HG03469 (cell line): ENCODE results near the gene VIPR2.

ENCODE experiments used
- ATAC-seq: cut with Tn5 transposase; IDR thresholded peaks from one replicate; pipeline ENCODE4 v1.9.1; 2021; ENCODE audit warnings: mild to moderate bottlenecking, moderate library complexity, moderate number of reproducible peaks; ENCODE audit not compliant: unreplicated experiment

VIPR2 gene

DNA sequence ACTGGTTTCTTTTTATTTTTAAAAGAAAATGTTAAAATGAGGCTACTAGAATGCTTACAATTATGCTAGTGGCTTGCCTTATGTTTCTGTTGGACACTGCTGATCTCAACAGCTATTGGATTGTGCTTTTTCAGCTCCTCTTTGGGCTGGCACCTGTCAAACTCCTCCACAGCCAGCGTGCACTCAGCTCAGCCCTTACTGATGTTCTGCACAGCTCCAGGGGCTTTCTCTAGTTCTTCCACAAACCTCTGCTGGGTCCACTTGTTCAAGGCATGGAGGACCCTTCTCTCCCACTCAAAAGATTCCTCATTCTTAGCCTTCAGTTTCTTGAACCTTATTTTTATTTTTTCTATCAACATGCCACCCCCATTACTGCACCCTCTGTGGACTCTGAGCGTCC lies 96.0 kb downstream of the VIPR2 start:
- ATAC-seq = no peak

DNA sequence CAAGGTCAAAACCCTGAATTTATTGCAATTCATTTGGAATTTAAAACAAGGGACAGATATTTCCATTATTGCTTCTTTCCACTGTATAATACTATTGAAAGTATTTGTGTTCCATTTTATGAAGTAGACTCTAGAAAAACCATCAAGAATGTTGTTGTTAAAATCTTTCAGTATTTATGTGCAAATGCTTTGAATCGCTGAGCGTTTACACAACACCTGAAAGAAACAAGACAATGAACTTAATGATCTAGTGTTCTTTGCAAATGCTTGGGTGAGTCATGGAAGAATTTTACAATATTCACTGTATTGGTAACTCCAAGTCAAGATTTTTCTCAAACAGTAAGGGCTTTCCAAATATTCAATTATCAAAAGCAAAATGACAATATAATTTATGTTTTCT lies 97.1 kb downstream of the VIPR2 start:
- no peak for ATAC-seq

DNA sequence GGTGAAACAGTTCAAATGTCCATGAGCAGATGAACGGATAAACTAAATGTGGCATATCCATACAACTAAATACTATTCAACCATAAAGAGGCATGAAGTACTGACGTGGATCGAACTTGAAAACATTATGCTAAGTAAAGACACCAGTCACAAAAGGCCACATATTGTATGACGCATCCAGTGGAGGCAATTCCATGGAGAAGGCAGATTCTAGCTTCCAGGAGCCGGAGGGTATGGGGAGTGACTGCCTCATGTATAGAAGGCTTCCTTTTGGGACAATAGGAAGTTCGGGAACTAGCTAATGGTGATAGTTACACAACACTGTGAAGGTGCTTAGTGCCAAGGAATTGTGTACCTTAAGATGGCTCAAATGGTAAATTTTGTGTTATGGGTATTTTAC lies 98.4 kb downstream of the VIPR2 start:
- ATAC-seq = no peak

DNA sequence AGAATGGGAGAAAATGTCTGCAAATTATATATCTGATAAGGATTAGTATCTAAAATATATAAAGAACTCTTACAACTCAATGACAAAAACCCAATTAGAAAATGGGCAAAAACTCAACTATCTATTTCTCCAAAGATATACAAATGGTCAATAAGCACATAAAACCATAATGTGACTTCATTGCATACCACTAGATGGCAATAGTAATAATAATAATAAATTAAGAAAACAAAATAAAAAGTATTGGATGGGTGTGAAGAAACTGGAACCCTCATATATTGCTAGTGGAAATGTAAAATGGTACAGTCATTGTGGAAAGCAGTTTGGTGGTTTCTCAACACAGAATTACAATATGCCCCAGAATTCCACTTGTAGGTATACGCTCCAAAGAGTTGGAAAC lies 98.8 kb downstream of the VIPR2 start:
- no peak for ATAC-seq

DNA sequence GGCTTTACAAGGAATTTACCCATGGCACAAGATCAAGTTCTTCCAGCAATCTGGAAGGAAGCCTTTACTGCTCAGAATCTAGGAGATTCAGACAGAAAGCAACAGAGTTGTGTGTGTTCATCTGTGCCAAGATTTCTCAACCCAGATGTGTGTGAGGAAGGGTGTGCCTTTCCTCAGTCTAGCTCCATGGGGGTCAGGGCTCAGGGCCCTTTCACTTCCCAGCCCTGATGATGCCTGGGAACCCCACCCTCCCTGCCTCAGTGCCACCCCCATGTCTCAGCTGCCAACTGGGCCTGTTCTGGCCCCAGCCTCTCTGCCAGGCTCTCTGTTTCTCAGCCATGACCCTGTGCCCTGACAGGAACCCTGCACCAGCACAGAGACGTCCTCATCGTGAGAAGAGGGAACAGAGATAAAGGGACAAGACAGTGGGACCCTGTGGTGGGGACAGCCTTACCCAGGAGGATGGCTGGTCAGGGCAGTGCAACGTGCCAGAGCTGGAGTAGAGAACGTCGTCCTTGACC lies 102.0 kb downstream of the VIPR2 start:
- ATAC-seq = no peak

DNA sequence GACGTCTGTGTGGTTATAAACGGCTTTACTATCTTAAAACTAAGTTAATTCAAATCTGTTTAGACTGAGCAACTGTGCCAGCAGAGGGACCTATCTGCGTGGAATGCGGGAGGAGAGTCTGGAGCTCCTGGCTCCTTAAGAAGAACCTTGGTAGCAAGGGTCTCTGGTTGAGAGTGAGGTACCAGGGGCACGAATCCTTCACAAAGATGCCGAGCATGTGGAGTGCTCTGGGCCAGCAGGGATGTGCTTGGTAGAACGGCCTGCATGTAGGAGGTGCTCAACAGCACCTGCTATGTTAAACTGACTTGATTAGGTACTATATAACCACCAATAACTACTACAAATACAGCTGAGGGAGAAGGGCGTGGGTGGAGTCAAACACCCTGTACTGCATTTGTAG lies 102.6 kb downstream of the VIPR2 start:
- no peak for ATAC-seq

DNA sequence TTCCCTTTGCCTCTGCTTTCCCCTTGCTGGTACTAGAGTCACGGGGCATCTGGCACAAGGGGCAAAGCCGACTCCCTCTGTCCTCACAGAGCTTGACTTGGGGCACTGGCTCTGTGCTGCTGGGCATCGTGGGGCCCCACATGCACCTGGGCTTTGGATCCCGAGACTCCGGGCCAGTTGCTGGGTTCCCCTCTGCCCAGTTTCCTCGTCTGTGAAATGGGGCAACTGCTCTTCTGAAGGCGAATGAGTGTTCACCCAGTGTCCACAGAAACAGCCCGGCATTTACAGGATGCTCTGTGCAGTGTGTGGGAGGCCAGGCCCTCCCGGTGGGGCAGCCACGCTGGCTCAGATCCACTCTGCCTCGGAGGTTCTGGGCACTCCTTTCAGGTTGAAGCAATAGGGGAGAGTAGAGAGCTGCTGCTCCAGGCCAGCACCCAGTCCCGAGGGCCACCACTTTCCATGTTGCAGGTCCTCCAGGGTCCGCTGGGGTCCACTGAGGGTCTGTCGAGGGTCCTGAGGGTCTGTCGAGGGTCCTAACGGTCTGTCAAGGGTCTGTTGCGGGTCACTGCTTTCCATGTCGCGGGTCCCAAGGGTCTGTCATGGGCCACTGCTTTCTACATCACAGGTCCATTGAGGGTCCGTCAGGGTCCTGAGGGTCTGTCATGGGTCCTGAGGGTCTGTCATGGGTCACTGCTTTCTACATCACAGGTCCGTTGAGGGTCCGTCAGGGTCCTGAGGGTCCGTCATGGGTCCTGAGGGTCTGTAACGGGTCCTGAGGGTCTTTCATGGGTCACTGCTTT lies 103.6 kb downstream of the VIPR2 start:
- ATAC-seq = no peak

DNA sequence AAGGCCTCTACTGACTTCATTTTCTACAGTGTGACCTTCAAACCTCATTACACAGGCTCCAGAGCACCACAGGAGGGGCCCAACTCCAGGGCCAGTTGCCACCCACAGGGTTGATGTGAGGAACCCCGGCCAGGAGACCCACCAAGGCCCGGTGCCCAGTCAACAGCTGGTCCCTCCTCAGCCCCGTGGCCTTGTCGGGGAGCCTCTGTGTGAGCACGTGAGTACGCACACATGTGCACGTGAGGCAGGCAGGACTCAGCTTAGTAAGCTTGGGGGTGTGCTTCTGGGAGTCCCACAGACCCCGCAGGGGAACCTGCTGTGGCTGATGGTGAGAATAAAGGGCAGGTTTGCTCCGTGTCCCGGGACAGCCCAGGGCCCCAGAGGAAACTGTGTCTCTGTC lies 104.5 kb downstream of the VIPR2 start:
- ATAC-seq = no peak

DNA sequence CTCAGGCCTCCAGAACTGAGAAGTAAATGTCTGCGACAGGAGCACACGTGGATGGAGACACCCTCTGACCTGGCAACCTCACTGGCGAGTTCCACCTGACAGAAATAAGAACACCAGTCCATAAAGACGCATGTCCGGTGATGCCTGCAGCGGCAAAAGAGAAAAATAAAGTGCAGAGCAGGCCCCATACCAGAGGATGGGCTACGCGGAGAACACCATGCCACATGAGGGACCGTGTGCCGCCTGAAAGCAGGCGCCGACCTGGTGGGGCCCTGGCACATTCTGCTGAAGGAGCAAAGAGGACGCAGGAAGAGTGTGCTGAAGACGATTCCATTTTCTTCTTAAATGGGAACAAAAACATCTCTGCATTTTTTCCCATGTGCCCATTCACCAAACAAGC lies 105.0 kb downstream of the VIPR2 start:
- ATAC-seq = no peak

DNA sequence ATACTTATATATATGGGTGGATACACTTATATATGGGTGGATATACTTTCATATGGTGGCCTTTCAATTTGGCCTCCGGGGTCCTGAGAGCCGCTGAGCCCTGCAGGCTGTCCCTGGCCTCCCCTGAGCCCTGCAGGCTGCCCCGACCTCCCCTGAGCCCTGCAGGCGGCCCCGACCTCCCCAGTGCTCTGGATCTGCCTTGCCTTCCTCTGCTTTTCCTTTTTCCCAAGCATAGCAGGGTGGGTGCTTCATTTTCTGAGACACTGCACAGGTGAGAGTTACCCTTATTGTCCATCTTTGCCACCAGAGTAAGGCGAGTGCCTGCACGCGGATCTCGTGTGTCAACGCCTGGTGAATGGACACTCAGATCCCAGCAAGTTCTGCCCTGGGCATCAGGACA lies 106.6 kb downstream of the VIPR2 start:
- no peak for ATAC-seq

DNA sequence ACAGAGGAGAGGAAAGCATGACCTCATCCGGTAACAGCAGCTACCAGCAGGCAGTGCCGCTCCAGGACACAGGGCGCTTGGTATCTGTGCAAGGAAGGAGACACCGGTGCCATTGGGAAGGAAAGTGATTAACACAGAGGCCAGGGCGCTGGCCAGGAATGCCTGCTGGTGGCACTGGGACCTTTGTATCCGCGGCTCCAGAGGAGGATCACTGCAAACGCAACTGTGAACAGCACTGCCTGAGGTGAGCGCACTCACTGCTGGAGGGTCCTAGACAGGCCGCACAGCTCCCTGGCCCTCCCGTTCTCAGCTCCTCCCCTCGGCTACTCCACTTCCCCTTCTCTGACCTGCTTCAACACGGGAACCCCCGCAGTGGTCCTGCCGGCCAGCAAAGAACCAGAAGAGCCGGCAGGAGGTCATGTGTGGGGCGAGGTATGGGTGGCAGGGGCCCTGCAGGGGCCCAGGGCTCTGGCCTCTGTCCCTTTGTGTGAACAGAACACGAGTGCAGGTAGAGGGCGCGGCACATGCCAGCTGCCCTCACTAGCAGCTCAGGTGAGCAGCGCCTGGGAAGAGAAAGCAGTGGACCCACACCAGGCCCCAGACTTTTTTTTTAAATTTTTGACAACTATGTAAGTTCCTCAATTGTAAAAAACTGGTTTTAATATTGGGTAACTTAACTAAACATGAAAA lies 107.6 kb downstream of the VIPR2 start:
- ATAC-seq = no peak

DNA sequence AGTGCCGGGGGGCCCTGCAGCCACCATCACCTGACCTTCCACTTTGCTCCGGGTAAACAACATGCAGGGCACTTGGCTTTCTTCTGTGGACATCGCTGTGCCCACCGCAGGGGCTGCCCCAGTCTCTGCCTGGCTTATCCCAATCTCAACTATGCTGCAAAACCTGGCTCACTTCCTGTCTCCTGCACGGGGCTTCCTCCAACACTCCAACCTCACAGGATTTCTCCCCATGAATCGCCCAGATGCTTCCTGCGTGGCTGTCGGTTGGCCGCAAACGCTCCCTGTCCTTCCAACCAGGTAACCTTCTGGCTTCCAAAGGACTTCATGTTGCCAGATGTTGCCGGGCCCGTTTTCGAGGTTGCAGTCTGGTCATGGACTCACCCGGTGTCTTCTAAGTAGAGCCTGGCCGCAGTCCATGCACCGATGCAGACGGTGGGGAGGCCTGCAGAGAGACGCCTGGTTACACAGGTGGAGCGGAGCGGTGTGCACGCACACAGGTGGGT lies 109.0 kb downstream of the VIPR2 start:
- no peak for ATAC-seq

DNA sequence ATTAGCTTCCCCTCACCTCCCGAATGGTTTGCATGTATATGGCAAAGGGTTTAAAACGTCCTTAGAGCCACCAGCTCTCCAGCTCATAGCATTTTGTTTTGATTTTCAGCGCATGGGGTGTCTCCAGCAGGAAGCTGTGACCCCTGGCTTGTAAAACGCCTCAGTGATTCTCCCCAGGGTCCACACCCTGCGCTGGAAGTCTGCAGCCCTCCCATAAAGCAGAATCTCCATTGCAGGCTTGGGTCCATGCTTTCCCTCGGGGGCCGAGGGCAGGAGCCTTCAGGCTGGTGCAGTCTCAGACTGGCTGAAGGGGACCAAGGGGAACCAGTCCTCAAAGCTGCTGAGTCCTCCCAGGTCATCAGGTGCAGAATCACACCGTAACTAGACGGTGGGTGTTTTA lies 109.7 kb downstream of the VIPR2 start:
- ATAC-seq = no peak

DNA sequence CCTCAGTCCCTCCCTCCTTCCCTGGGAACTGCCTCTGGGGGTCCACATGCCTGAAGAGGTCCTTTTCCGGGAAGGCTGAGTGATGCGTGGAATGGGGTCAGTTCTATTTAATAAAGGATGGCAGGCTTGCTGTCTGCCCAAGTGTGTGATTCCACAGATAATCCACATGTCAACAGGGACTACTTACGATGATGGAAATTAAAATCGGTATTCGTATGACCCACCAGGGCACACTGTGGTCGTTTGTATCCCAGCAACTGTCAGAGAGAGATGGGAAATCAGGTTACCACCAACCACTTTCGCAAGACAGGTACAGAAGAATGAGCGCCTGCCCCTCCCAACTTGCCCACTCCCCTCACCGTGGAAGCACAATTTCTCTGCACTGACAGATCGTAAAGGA lies 110.3 kb downstream of the VIPR2 start:
- no peak for ATAC-seq

DNA sequence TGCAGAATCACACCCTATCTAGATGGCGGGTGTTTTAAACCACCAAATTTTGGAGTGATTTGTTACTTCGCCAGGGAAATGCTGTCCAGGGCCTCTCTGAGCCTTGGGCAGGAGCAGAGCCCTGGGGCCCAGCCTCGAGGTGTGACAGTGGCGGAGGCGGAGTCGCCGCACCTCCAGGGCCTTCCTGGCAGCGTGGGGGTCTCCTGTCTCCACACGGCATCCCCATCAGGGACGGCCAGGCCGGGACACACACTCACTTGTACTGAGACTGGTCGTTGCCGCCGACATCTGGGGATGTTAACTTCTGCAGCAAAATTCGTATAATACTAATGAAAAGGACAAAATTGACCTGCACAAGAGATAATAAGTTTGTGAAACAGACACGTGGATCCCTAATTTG lies 110.7 kb downstream of the VIPR2 start:
- no peak for ATAC-seq

DNA sequence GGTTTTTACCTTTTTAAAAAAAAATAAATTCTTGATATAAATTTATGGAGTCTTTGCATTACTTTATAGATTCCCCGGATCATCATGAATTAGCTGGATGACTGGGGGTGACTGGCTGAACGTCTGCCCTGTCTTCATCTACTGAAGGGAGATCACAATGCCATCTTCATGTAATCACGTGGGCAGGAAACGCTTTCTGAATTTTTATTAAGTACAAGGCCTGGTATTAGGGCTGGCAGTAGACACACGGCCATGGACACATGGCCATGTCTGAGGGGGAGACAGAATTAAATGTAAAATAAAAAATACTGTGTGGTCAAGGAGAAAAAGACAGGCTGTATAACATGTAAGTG lies 111.2 kb downstream of the VIPR2 start:
- no peak for ATAC-seq

DNA sequence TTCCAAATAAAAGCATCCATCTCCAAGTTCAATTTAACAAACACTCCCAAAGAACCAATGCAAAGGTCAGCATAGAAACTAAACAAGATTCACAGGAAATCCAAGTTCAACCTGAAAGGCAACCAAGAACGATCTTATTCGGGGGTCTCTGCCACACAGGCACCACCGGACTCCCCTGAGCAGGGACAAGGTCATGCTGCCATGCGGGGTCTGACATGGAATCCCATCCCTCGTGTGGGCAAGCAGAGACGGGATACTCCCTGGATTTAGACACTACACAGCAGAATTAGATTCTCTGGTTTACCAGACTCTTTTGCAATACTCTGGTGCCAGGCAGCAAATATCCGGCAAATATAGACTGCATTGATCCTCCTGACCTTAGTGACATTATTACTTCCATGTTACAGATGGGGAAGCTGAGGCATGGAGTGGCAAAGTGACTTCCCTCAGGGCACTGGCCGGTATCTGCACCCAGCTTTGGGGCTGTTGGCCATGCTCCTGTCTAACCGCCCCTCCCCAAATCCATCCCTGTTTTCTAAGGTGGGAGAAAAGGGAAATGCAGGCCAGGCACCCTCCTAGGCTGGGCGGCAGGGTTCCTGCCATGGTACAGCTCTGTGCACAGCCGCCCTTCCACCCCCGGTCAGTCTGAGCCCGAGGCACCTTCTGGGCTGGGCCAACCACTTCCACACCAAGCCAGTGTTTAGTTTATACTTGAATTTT lies 111.8 kb downstream of the VIPR2 start:
- no peak for ATAC-seq

DNA sequence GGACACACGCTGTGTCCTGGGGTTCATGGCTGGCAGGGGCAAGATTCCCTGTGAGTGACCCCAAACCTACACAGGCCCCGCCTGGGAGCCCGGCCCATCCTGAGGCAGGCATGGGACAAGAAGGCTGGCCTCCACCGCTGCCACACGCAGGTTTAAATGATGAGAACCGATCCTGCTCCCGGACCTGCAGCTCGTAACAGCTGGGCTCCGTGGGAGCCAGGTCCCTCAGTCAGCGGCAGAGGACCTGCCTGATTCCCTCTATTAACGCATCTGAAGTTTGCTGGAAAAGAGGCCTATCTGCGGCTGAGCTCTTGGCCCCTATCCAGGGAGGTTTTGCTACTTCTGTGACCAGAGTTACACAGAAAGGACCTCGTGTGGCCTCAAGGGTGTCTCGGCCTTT lies 112.3 kb downstream of the VIPR2 start:
- ATAC-seq = no peak

DNA sequence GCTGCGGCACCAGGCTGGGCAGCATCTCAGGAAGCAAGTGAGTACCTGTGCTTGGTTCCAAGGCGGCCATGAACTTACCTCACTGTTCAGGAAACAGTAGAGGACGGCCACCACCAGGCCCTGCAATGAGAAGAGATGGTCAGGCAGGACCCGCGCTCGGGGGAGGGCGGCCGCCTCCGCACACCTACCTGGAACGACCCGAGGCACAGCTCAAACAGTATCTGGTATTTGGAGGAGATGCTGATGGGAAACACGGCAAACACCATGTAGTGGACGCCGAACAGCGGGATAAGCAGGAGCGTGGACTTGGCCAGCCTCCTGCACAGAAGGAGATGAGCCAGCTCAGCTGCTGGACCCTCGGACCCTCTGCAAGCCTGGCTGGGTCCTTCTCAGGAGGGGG lies 112.9 kb downstream of the VIPR2 start:
- no peak for ATAC-seq

DNA sequence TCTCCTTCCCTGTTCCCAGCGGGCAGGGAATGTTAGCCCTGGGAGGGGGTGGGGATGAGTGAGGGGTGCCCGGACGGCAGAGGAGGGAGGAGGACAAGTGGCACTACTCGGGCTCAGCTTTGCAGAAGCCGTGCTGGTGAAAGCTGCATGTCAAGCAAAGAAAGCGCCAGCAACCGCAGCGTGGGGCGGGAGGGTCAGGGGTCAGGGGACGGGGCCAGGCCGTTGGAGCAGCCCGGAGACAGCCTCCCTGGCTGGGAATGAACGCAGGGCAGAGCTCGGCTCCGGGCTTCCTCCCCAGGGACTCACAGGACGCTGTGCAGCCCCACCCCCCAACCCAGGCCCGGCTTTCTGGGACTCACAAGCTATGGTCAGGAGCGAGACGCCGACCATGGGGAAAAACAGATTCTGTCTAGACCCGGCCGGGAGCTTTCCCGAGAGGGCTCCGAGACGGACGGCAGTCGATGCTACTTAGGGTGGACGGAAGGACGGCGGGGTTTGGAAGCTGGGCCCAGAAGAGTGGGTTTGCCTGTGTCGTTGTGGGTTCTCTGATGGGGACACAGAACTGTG lies 113.4 kb downstream of the VIPR2 start:
- ATAC-seq = no peak

DNA sequence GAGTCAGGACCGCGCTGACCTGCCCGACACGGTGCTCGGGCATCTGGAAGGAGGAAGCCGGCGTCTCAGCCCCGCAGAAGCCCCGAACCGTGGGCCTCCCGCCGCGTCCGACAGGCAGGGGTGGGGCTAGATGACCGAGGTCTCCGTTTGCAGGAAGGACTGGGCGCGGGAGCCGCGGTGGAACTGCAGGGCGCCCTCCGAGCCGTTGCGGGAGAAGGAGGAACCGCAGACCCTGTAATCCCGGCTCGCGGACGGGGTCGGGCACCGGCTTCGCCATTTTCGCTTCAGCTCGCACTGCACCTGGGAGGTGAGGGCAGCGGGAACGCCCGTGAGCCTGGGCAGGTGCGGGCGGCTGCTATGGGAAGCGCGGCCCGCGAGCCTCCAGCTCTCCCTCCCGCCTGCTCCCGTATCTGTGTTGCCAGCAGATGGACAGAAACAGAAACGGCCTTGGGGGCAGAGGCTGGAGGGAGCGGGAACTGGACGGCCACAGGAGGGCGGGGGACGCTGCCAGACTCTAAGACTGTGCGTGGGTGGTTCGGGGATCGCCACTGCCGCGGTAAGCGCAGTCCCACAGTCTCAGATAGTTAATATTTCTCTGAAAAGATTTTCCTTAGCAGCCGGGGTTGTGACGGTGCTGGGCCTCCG lies 114.1 kb downstream of the VIPR2 start:
- no peak for ATAC-seq
